CD4-positive, alpha-beta T cell (primary cell): ENCODE data around the gene VAV1. TPM values are rescaled to one million over a fixed set of nuclear protein-coding genes. Genes with fewer than 3 reads are reported as not detected.

Source experiments
- ATAC-seq: fragments of 200-7000 bp; cut with Tn5 transposase; one replicate; pipeline ENCODE4 v1.10.0; 2022; ENCODE audit warnings: mild to moderate bottlenecking; ENCODE audit not compliant: poor library complexity
- CTCF ChIA-PET: fragments of 350-600 bp; sonication (Branson Sonifier 250); formaldehyde crosslinking; loops from one replicate; lab custom pipeline; 2021; ENCODE audit warnings: antibody characterized with exemption, inconsistent platforms; lab: Charles Lee
- POLR2A ChIA-PET: fragments of 350-600 bp; sonication (Branson Sonifier 250); formaldehyde crosslinking; loops from one replicate; lab custom pipeline; 2021; ENCODE audit warnings: antibody characterized with exemption, inconsistent platforms; lab: Charles Lee
- DNase-seq, 14 experiments: peaks; one replicate each; pipeline ENCODE4 v3.0.0-alpha.2; 2013 to 2020; ENCODE audit warnings: mixed read lengths in 2 of 14
- H3K27ac ChIP-seq, 2 donors: one replicate each; pipeline versions ENCODE4 v1.5.1 to v1.7.0; 2013; ENCODE audit warnings: low read length in 2 of 2, low read depth in 1 of 2, mild to moderate bottlenecking in 1 of 2
- H3K27me3 ChIP-seq, 2 experiments: 1 replicate in 1 of 2; 2 replicates in 1 of 2; pipeline versions ENCODE4 v1.6.1 to v1.7.0; 2013; ENCODE audit warnings: low read length in 2 of 2, control low read depth in 1 of 2, mild to moderate bottlenecking in 1 of 2, moderate library complexity in 1 of 2; ENCODE audit not compliant: insufficient read depth in 2 of 2, control insufficient read depth in 1 of 2
- H3K36me3 ChIP-seq: one replicate; pipeline ENCODE4 v1.6.1; 2013; ENCODE audit warnings: low read length, control low read depth; ENCODE audit not compliant: insufficient read depth
- H3K4me1 ChIP-seq: one replicate; pipeline ENCODE4 v1.6.1; 2013; ENCODE audit warnings: low read length, control low read depth; ENCODE audit not compliant: insufficient read depth
- H3K4me3 ChIP-seq: one replicate; pipeline ENCODE4 v1.5.1; 2013; ENCODE audit warnings: mild to moderate bottlenecking, low read length, moderate library complexity
- H3K9me3 ChIP-seq, 2 experiments: 1 replicate in 1 of 2; 2 replicates in 1 of 2; pipeline versions ENCODE4 v1.6.1 to v1.7.0; 2013; ENCODE audit warnings: low read length in 2 of 2, mild to moderate bottlenecking in 2 of 2, control low read depth in 1 of 2, moderate library complexity in 1 of 2; ENCODE audit not compliant: control insufficient read depth in 1 of 2, insufficient read depth in 1 of 2
- H3K27ac Mint-ChIP-seq: one replicate; pipeline ENCODE4 v1.8.0; 2020; ENCODE audit warnings: mixed read lengths
- H3K27me3 Mint-ChIP-seq: one replicate; pipeline ENCODE4 v1.8.0; 2021; ENCODE audit warnings: mixed read lengths
- H3K36me3 Mint-ChIP-seq: one replicate; pipeline ENCODE4 v1.8.0; 2021; ENCODE audit warnings: low read depth, mixed read lengths
- H3K4me1 Mint-ChIP-seq: one replicate; pipeline ENCODE4 v1.8.0; 2021; ENCODE audit warnings: low read depth, mixed read lengths
- H3K4me3 Mint-ChIP-seq: one replicate; pipeline ENCODE4 v1.8.0; 2020; ENCODE audit warnings: mild to moderate bottlenecking, mixed read lengths
- H3K9me3 Mint-ChIP-seq: one replicate; pipeline ENCODE4 v1.8.0; 2020; ENCODE audit warnings: mixed read lengths
- intact Hi-C, 2 experiments: fragments of 100-400 bp; cut with DNase I in 1 of 2; cut with micrococcal nuclease in 1 of 2; formaldehyde crosslinking; loops; one replicate each; pipeline versions ENCODE4 v1.15.1 to v1.9.0; 2023 to 2025; cut with DNase I, micrococcal nuclease
- total RNA-seq, 174 experiments: library from RNA in 2 of 174; stranded (reverse) in 2 of 174; gene quantifications; one replicate each; pipeline ENCODE4 v1.2.3 and lab custom pipeline; 2021 to 2026
- TF ChIP-seq, protein P1 (sequence below): fragments of 200-600 bp; IDR thresholded peaks from one replicate; pipeline ENCODE4 v1.8.0; 2022; ENCODE audit warnings: antibody characterized with exemption, mild to moderate bottlenecking

The VAV1 gene
- total RNA-seq, 2 experiments from 2014 or later: 70.0 to 70.1 TPM

DNA sequence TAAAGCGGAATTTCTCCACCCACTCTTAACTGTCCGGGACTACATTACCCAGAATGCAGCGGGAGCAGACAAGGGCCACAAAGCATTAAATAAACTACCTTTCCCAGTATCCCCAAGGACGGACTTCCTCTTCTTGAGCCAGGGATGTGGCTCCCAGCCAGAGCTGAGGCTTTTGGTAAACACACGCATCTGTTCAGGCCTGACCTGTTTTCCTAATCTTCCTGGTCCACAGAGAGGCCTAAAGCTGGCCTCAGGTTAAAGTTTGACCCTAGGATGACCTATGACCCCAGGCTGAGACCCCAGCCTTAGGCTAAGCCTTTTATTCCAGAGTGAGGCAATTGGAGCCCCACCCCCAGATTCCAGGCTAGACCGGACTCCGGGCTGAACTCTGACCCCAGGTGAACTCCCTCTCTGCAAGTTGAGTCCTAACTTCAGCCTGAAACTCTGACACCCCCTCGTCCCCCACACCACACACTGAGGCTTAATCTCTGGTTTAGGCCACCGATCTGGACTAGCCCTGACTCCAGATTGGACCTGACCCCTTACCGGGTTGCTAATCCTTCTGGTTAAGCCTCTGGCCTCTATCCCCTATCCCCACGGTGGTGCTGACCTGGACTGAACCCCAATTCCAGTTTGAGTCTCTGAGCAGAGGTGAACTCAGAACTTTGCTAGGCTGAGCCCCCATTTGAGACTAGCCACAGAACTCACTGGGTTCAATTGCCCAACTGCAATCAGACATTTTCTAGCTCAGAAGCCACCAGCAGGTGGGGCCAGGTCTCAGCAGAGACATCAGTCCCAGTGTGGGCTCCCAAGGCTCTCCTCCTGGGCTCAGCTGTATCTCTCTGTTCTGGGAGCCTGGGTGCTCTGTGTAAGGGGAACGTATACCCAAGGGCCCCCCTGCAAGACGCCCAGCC, 34.4 kb upstream of the VAV1 start:
- Mint-ChIP-seq H3K27ac (peak overlapping the region; percentile 85), H3K36me3 (peaks cover 19% of the 10 kb centered on the region), H3K27me3 (no peaks in the 10 kb centered on the region), H3K4me3 (peak overlapping the region; percentile 97), H3K4me1 (peaks cover 44% of the 10 kb centered on the region), H3K9me3 (no peaks in the 10 kb centered on the region)
- ChIA-PET CTCF (interaction anchor here (1.0 to 3.6 kb wide), 15 partner anchors 15 to 221 kb away, joined by 3 to 45 read pairs (median 4); partner anchors contain the start of genes SH2D3A and VAV1), POLR2A (interaction anchor here (0.6 to 4.4 kb wide), 28 partner anchors 9 to 891 kb away, joined by 3 to 44 read pairs (median 4); partner anchors contain the start of genes KHSRP, PET100, SH2D3A and TNFSF14)
- peak overlapping the region; percentile 29 to 72 for H3K27ac ChIP-seq
- TF ChIP-seq, protein P1, sequence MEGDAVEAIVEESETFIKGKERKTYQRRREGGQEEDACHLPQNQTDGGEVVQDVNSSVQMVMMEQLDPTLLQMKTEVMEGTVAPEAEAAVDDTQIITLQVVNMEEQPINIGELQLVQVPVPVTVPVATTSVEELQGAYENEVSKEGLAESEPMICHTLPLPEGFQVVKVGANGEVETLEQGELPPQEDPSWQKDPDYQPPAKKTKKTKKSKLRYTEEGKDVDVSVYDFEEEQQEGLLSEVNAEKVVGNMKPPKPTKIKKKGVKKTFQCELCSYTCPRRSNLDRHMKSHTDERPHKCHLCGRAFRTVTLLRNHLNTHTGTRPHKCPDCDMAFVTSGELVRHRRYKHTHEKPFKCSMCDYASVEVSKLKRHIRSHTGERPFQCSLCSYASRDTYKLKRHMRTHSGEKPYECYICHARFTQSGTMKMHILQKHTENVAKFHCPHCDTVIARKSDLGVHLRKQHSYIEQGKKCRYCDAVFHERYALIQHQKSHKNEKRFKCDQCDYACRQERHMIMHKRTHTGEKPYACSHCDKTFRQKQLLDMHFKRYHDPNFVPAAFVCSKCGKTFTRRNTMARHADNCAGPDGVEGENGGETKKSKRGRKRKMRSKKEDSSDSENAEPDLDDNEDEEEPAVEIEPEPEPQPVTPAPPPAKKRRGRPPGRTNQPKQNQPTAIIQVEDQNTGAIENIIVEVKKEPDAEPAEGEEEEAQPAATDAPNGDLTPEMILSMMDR: peak; percentile 80
- intact Hi-C loops: loop anchor here (1.0 to 5.0 kb wide), 11 partner anchors 15 to 794 kb away; partner anchors contain the start of genes ALKBH7 (in 1 of the 2), CRB3 (in 1 of the 2) and SH2D3A (in 1 of the 2)
- H3K9me3 ChIP-seq: no peaks in the 10 kb centered on the region
- H3K4me3 ChIP-seq: peak overlapping the region; percentile 57
- no peaks in the 10 kb centered on the region for H3K27me3 ChIP-seq
- H3K36me3 ChIP-seq: peaks cover 12% of the 10 kb centered on the region
- peaks cover 56% of the 10 kb centered on the region for H3K4me1 ChIP-seq
- peak; percentile 10 for ATAC-seq
- DNase-seq: peak; percentile 52 to 90 (median 70)

DNA sequence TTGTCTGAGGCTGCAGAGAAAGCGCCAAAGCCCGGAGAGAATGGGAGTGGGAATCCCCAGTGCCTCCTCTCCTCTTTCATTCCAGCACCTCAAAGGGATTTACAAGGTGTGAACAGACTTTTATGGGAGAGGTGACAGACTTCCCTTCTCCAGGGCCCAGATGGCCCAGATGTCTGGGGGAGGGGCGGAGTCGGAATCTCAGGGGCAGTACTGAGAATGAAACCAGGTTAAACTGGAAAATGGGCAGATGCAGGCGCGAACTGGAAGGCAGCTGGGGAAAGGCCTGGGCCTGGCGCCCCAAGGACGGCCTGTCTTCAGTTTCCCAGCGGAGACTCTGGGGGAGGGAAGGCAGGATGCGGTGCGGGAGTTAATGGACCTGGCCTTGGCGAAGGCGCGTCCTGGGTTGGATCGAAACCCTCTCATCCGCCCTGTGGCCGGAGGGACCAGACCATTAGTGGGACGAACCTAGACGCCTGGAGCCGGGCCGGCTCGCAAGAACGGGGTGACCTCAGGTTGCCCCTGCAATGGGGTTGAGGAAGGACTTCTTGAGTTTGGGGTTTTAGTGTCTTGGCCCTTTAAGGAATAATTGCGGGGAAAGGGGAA, 33.6 kb upstream of the VAV1 start:
- peaks cover 5% of the 10 kb centered on the region for H3K36me3 ChIP-seq
- H3K4me3 ChIP-seq: peak overlapping the region; percentile 57

More for the DNA sequence above, 33.6 kb upstream of the VAV1 start:
- no peaks in the 10 kb centered on the region for H3K27me3 Mint-ChIP-seq
- Histone ChIP-seq H3K27me3 (no peaks in the 10 kb centered on the region), H3K9me3 (no peaks in the 10 kb centered on the region), H3K27ac (peak overlapping the region; percentile 29 to 72), H3K4me1 (peaks cover 56% of the 10 kb centered on the region)
- DNase-seq (peak in 6 of 14 experiments; percentile 8 to 61 (median 30)), ATAC-seq (no peak)
- peaks cover 44% of the 10 kb centered on the region for H3K4me1 Mint-ChIP-seq
- peaks cover 22% of the 10 kb centered on the region for H3K36me3 Mint-ChIP-seq
- no peaks in the 10 kb centered on the region for H3K9me3 Mint-ChIP-seq
- intact Hi-C loops: loop anchor here (1.0 to 5.0 kb wide), 9 partner anchors 14 to 793 kb away; partner anchors contain the start of genes ALKBH7 (in 1 of the 2), CRB3 (in 1 of the 2) and SH2D3A (in 1 of the 2)
- ChIA-PET CTCF (interaction anchor here (1.0 to 3.6 kb wide), 14 partner anchors 28 to 222 kb away, joined by 3 to 45 read pairs (median 4); partner anchors contain the start of genes SH2D3A and VAV1), POLR2A (interaction anchor here (0.5 to 4.4 kb wide), 15 partner anchors 15 to 891 kb away, joined by 3 to 44 read pairs (median 5); partner anchors contain the start of genes KHSRP, PET100, SH2D3A and VAV1)
- TF ChIP-seq, protein P1: peak; percentile 58
- peak overlapping the region; percentile 85 for H3K27ac Mint-ChIP-seq
- peak overlapping the region; percentile 97 for H3K4me3 Mint-ChIP-seq
